ENCODE measurements around the gene UGGT1.

The UGGT1 gene

GRCh38 chr2:128228894-128229293 is 137.9 kb downstream of the UGGT1 start:
- no peak for DNase-seq

DNA sequence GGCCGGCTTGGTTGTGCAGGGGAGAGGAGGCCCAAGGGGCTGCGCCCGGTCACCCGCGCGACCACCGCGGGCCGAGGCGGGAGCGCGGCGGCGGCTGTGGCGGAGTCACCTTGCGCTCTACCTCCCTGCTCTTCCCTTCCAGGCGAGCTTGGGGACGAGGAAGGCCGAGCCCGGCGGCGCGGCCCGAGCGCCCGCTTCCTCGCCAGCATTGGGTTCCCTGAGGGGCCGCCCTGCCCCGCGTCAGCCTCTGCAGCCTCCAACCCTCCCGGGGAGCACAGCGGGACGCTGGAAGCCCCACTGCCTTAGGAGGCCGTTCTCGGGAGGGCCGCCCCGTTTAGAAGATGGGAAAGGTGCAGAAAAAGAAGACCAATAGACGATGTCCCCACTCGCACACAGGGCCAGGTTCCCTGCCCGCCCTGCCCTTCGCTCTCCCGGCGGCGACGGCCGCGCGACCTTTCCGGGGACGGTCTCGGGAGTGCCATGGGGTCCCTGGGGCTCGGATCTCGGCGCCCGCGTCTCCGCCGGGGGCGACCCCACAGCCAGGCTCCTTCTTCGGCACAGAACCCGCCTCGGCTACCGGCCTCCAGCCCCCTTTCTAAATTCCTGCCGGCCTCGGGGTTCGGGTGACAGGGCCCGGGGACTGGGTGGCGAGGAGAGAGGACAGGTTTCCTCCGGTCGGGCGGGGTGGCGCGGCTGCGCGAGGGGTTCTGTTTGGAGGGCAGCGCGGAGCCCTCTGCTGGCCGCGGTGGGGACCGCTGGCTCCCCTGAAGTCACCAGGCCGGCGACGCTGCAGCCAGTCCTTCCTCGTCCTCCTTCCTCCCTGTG is 142.2 kb downstream of the UGGT1 start:
- peak; percentile 87 to 91 for DNase-seq

- no peak for DNase-seq
Measured at GRCh38 chr2:128233790-128234395, 142.9 kb downstream of the UGGT1 start.

- no peak for DNase-seq
Measured at GRCh38 chr2:128234613-128235012, 143.6 kb downstream of the UGGT1 start.

DNA sequence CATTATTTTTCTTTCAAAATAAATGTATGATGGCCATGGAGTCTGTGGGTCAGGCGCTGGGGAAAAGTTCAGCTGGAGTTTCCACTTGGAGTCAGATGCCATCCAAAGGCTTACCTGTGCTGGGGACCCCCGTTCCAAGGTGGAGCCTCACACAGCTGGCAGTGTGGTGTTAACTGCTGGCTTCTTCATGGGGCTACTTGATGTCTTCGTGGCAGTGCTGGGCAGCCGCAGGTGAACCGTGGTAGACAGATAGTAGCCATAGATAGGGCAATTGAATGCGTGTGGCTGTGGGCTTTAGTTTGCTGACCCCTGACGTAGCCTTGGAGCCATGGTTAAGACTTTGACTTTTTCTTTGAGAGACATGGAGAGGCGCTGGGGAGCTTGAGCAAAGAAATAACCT is 144.6 kb downstream of the UGGT1 start:
- DNase-seq = no peak

- DNase-seq = no peak
Measured at GRCh38 chr2:128236491-128237035, 145.6 kb downstream of the UGGT1 start.

- DNase-seq = no peak
Measured at GRCh38 chr2:128237081-128237534, 146.1 kb downstream of the UGGT1 start.

GRCh38 chr2:128237911-128238697 is 147.1 kb downstream of the UGGT1 start:
- no peak for DNase-seq

DNA sequence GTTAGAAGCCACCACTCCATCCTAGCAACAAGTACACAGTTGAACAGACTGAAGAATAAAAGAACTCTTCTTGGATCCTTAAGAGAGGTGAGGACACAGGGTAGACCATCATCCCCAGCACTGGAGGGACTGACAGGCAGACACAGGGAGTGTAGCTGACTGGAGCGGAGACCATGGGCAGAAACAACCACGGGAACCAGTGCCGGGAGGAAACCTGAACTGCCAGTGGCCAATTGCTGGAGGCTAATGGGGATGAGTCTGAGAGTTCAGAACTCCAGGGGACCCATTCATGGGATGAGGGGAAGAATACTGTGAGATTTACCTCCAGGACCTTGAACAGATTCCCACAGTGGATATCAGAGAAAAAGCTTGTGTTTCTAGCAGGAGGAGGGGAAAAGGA is 150.9 kb downstream of the UGGT1 start:
- no peak for DNase-seq
